ENCODE measurements around the gene MYRIP.

GRCh38 chr3:40243056-40243455 lies 433.6 kb downstream of the MYRIP start:
- no peak for TF ChIP-seq USF1 (CRISPR knock-in tag; IDR thresholded peaks at IDR 0.05)
- no peak for TF ChIP-seq SMAD4 (CRISPR knock-in tag; IDR thresholded peaks at IDR 0.05)
- no peak for TF ChIP-seq ZBTB43 (CRISPR knock-in tag; IDR thresholded peaks at IDR 0.05)
- TF ChIP-seq CTCF (IDR thresholded peaks at IDR 0.05), result no peak
- no peak for TF ChIP-seq MLX (CRISPR knock-in tag; IDR thresholded peaks at IDR 0.05)
- no peak for TF ChIP-seq ZNF232 (CRISPR knock-in tag; IDR thresholded peaks at IDR 0.05)
- no peak for TF ChIP-seq USF2 (CRISPR knock-in tag; IDR thresholded peaks at IDR 0.05)
- no peak for TF ChIP-seq HMGXB4 (CRISPR knock-in tag; IDR thresholded peaks at IDR 0.05)
- TF ChIP-seq TP53 (CRISPR knock-in tag; IDR thresholded peaks at IDR 0.05), result no peak
- TF ChIP-seq FOXJ3 (CRISPR knock-in tag; IDR thresholded peaks at IDR 0.05; ENCODE audit: borderline replicate concordance), result no peak
- no peak for TF ChIP-seq SP1 (CRISPR knock-in tag; conservative IDR thresholded peaks at IDR 0.05)
- no peak for TF ChIP-seq ZNF512 (CRISPR knock-in tag; IDR thresholded peaks at IDR 0.05; ENCODE audit: borderline replicate concordance)
